DMS153 treated with DMSO at 0.1 percent for 48 hours (cell line): Measurements from ENCODE around the gene NAT8L.

ENCODE experiments used
- DNase-seq: peaks from one replicate; lab custom pipeline; 2025; ENCODE audit not compliant: unreplicated experiment; lab: John Stamatoyannopoulos, UW

NAT8L gene

DNA sequence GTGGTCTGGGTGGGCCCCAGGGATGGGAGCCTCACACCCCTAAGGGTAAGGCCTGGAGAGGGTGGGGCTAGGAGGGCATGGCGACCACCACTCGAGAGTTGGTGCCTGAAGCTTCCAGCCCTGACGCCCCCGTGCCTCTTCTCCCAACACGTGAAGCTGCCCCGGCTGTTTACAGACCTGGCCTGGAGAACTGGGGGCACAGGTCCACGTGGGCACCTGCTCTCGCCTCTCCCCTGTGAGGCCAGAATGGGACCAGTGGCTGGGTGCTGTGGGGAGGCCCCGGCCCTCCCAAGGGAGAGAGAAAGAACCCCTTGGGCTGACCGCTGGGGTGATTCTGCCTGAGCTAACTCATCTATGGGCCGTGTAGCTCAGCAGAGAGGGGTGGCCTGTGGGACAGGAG lies 15.5 kb downstream of the NAT8L start:
- DNase-seq: no peak

DNA sequence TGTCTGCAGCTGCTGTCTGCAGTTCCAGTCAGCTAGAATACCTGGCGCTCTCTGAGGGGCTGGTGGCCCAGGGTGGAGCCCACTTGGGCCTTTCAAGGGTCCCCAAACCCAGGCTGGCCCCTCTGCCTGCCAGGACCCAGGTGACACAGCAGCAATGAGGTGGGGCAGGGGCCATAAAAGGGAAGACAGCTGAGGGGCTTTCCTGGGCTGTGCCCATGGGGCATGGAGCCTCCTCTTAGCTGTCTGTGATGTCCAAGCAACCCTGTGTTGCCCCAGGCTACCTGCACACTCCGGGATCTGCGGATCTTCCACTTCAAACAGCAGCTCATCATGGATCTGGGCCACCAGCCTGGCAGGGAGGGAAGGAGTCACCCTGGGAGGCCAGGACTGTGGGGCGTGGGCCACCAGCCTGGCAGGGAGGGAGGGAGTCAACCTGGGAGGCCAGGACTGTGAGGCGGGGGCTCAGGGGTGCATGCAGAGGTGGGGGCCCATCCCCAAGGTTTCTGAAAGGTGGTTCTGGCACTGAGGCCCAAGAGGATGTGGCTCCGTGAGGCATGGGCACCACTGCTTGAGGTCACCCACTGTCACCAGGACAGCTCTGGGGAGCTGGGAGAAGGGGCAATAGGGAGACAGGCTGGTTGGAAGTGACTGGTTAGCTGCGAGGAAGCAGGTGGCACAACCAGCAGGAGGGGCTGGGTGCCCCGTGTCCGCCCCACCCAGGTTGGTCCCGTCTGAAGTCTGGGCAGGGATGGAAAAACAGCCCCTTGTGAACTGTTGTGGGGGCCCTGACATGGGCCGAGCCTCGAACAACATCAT lies 16.3 kb downstream of the NAT8L start:
- no peak for DNase-seq

DNA sequence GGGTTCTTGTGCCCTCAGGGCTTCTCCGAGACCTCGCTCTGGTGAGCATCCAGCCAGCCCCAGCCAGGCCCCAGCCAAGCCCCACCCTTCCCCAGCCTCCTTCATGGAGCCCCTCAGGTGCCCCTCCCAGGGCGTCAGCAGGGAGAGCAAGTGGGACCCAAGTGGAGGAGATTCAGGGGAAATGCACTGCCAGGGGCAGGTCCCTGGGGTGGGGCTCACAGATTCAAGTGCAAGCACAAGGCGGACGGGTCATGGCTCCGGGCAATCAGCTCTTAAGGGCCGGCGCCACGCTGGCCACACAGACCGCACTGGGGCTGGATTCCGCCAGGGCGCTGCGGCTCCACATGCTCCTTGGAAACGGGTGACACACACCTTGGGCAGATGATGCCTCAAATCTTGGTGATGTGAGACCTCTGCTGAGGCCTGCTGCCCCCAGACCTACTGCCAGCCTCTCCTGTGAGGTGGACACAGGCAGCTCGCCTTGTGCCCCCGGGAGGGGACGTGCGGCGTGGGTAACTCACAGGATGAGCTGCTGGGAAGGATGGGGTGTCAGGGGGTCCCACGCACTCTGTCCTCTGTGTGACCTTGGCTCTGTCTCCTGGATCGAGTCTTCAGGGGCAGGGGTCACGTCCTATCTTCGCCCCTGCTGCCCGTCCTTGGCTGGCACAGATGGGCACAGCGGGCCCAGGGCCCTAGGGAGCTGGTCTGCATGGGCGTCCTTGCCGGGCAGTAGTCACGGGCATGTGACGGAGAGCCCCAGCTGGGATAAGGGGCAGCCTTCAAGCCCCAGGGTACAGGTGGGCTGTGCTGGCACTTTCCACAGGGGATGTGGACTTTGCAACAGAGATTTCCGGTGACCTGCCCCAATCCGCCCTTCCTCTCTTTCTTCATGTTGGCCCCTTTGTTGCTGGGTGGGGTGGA lies 17.1 kb downstream of the NAT8L start:
- DNase-seq: no peak

DNA sequence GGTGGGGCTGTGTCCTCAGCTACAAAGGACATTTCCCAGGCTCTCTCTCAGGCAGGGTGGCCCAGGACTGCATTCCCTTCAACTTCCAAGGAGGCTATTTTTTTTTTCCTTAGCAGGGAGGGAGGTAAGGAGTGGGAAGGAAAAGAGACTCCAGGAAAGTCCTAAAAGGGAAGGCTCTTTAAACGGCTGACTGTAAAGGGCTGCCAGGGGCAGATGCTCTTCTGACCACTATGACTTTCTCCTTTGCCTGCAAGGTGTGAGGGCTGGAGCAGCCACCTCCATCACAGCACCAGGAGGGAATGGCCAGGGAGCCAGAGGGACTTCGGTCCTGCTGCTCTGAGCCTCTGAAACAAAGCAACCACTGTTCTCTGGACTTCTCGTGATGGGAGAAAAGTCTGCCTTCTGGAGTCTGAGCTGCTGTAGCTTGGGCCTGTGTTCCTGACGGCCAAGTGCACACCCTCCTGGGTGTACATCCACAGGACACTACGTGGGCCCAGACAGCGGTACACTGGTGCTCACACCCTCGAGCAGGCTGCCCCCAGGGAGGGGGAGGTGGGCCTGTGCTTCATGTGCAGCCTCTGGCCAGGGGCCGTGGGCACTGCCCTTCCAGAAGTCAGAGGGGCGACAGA lies 17.9 kb downstream of the NAT8L start:
- DNase-seq: no peak

DNA sequence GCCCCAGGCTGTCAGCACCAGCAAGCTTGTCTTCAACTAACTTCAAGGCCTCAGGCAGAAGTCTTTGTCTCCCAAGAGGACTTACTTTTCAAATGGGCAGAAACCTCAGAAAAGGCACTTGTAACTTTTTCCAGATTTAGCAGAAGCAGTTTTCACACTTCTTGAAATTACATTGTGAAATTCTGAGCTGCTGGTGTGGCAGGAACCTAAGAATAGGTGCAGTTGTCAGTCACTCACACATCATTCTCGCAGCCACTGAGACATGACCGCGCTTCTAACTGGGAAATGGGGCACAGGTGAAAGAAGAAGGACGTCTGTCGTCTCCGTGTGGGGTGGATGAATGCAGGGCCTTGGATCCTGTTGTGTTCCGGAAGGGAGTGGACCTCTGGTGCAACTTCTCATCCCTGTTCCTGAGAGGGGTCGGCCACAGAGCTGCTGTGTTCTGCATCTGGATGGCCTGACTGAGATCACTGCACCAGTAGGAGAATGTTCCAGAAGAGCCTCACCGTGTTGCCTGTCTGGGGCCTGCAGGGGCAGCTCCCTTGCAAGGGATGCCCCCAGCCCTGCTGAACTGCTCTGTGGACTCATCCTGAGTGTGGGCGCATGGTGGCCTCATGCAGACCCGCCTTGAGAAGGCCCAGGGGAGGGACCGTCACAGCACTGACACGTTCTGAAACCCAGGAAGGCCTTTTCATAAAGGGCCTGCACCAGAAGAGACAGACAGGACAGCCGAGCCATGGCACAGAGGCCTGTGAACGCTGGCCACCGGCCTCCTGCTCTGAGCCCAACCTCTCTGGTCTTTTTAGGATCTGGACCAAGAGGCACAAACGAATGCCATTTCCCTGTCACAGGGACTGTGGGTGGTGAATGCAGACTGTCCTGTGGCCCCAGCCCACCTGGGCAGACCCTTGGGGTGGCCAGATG lies 18.7 kb downstream of the NAT8L start:
- DNase-seq: no peak

DNA sequence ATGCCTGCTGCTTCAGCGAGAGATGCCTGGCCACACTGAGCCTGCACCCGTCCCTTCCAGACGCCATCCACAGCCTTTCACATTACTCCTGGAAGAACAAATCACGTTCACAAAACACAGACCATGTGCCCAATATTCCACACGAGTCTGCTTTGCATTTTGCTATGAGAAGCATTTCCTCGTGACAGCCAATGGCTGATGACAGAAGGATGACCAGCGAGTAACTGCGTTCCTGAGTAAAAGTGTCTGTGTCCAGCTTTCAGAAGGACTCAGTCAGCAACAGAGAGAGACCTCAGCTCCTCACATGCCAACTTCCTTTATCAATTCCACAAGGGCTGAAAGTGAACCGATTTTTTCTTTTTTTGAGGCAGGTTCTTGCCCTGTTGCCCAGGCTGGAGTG lies 19.5 kb downstream of the NAT8L start:
- no peak for DNase-seq

DNA sequence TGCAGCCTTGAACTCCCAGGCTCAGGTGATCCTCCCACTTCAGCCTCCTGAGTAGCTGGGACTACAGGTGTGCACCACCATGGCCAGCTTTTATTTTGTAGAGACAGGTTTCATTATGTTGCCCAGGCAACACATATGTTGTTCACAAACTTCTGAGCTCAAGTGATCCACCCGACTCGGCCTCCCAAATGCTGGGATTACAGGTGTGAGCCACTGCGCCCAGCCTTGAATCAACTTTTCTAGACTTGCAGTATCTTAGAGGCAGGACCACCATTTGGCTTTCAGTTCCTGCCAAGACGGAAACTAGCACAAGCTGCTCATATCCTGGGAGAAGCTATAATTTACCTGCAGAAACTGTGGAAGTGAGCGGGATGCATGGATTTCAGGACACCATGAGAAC lies 19.9 kb downstream of the NAT8L start:
- no peak for DNase-seq

DNA sequence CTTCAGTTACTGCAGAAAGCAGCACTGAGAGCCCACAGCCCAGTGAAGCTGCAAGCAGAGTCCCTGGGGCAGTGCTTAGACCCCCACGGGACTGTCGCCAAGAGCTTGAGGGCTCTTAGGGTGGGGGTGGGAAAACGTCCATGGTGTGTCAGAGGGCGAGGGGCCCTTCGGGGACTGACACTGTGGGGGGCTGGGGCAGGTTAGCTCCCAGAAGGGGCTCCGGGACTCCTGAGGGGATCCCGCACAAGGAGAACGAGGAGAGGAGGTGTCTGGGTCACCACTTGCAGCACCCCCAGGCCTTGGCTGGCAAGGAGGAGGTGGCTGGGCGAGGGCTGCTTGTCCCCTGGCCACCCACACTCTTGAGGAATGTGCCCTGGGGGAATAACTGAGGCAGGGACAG lies 20.8 kb downstream of the NAT8L start:
- DNase-seq: no peak

DNA sequence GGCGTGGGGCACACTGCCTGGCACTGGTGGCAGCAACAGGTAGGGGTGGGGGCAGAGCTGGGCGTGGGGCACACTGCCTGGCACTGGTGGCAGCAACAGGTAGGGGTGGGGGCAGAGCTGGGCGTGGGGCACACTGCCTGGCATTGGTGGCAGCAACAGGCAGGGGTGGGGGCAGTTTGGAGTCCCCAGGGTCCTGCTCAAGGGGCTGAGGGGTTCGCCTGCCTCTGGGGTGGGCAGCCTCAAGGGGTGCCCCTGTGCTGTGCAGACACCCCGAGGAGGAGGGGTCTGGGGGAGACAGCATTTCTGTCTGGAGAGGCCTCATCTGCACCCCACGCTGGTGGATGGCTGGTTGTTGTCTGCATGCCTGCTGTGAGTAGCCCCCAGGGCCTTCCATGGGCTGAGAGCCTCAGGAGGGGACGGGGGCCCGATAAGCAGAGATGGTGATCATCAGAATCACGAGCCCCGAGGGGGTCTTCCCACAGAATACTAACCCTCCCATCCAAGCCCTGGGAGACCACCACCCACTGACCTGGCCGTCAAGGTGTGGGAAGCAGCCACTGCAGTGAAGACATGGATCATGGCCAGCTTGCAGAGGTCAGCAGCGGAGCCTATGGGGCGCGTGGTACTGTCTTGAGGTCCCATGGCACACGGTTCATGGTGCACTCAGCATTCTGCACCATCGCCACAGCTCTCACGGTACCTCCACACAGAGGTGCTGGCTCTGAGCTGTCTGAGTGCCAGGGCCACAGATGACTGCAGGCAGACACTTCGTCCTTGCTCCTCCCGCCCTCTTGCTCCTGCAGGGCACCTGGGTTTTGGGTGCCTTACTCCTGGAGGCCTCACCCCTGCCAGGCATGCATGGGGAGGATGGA lies 21.5 kb downstream of the NAT8L start:
- no peak for DNase-seq

DNA sequence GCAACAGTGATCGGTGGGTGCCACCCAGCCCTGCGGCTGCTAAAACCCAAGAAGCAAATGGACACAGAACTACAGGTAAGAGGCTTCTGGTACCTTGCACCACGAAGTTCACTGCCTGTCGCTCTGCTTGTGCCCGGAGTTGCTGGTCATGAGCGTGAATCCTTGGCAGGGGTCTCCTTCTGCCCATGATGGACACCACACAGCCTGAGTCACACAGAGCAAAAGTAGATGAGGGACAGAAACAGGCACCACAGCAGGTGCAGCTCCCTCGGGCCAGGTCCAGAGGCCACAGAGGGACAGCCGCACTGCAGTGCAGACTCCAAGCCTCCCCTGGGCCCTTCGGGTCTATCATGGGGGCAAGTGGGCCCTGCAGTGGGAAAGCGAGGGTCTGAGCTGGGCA lies 22.4 kb downstream of the NAT8L start:
- no peak for DNase-seq

DNA sequence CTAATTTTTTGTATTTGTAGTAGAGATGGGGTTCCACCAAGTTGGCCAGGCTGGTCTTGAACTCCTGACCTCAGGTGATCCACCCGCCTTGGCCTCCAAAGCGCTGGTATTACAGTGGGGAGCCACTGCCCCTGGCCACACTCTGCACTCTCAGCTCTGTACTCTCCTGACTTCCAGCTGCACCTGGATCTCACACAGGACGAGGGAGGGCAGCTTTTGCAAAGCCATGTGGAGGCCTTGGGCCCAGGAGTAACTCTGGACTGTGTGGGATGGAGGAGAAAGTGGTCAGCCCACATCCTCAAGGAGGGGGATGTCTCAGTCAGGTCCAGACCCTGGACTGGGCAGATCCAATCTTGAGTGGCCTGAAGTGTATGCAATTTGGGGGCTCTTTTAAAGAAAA lies 23.0 kb downstream of the NAT8L start:
- DNase-seq: no peak

DNA sequence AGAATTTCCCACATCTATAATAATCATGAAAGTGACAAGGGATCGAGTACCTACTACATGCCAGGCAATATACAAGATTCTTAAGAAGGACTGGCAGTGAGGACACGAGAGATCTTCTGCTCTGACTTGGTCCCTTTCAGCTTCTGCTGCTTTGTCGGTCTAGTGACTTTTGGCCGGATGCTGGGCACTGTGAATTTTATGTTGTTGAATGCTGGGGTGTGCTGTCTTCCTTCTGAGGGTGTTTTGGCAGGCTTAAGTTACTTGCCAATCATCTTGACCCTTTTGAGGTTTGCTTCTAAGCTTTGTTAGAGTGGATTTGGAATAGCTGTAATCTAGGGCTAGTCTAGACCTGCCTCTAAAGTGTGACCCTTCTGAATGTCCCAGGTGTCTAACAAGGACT lies 23.5 kb downstream of the NAT8L start:
- DNase-seq: no peak

DNA sequence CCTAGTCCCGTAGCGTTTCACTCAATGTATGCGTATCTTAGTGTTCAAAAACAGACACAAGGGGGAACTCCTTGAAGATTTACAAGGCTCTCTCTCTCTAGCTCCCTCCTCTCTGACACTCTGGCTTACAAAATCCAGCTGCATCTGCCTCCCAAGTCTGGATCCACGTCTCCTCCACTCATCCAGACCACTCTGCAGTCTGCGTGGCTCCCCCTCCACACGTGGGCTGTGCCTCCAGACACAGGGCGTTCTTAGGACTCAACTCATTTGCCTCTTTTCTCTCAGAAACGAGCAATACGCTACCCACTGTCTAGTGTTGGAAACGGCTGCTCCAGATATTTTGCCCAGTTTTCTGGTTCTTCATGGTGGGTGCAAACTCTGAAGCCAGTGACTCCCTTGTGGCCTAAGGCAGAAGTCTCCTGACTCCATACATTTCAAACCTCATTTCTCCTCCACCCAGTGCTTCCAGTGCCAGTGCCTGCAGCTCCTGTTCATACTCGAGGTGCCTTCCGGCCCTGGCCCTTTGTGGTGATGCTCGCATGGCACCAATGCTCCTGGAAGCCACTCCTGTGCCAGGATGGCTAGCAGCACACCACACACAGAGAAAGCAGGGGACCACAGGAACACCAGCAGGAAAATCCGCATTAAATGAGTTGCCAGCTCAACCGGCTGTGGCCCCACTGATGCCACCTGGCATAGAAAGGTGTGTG lies 24.1 kb downstream of the NAT8L start:
- no peak for DNase-seq

DNA sequence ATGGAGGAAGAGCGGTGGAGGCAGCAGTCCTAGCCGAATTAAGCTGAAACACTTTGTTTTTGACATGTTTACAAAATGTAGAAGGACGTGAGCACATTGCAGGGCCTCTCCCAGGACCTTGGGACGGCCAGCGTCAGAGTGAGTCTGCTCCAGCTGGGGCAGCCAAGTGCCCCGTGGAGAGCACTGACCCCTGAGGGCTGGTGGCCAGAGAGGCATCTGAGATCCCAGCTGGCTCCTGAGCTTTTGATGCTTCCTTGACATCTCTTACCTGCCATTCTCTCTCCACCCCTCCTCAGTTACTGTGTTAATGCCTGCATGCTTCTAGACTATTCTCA lies 24.7 kb downstream of the NAT8L start:
- no peak for DNase-seq

DNA sequence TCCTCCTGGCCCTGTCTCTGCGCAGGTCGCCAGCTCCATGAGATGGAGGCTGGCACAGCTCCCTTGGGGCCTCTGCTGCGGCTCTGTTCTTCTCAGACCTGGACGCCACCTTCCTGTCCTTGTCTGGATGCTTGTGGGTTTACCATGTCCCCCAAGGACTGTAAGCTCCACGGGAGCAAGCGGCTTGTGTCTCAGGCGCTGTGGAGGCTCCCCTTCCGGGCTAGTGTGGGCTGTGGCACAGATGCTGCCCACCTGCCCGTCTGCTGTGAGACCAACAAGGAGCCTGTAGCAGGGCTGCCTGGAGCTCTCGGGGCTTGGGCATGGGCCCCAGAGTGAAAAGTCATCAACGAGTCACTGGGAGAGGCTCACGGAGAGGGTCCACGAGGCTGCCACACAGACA lies 25.2 kb downstream of the NAT8L start:
- no peak for DNase-seq

DNA sequence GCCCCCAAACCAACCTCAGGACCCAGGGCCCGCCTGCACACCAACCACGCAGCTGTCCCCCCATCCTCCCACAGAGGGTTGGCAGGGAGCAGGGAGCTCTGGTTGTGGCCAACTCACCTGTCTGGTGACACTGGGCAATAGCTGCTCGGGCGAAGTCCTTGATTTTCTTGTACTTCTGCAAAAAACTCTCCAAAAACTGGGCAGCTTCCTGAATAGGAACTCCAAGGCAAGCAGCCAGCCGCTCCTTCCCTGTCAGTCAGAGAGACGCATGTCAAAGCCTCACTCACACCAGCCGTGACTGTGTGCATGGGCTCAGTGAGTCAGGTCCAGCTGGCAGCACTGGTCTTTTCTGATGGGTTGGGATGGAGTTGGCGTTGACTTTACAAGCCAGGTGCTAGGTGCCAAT lies 26.4 kb downstream of the NAT8L start:
- no peak for DNase-seq

DNA sequence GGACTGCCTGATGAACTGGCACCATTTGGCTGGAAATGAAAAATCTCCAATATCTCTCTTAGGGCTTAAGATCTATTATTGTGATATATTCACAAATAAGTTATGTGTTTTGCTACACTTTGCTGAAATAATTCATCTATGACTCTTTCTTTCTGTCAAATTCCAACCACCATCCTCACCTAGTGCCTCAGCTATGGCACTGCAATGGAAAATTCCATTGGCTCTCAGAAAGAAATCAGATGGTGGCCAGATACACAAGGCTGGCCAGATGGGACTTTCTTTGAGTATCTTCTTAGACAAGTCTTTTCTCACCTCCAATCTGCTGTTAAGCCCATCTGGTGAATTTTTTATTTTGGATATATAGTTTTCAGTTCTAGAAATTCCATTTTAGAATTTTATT lies 28.0 kb downstream of the NAT8L start:
- no peak for DNase-seq

DNA sequence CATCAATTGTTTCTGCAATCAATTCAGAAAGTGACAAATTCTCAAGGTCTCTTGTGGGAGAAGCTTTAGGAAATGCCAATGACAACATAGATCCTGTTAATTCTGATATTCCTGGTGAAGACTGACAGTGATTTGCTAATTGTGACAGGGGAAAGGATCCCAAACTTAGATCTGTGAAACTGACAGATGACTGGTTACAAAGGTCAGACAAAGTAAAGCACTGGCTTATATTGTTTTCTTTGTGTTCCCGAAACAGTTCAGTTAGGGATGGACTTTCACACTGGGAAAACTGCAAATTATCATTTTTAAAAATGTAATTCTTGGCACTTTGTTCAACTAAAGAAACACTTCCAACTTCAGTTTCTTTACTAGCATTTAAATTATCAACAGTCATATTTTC lies 30.1 kb downstream of the NAT8L start:
- no peak for DNase-seq

DNA sequence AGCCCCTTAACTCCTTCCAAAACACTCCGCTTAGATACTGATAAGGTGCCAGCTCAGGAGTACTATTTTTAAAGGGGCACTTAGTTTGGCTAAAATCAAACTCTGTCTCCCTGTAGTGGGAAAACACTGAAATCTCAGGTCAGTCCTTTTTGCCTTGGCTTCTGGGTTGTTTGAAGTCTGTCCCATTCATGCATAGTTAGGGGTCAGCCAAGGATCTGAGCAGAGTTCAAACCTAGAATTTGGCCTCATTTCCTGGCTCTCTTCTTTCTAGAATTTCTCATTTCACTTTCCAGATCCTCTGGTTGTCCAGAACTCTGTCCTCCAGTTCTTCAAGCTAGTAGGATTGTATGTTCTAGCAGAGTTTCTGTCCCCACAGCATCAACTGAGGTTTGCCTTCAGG lies 31.5 kb downstream of the NAT8L start:
- no peak for DNase-seq
